Measurements from ENCODE around the gene GLRA3. TPM values are rescaled to one million over a fixed set of nuclear protein-coding genes. Genes with fewer than 3 reads are reported as not detected.

GLRA3 gene
- under 0.01 TPM in 1 of 2 replicates, not detected in the other for total RNA-seq

DNA sequence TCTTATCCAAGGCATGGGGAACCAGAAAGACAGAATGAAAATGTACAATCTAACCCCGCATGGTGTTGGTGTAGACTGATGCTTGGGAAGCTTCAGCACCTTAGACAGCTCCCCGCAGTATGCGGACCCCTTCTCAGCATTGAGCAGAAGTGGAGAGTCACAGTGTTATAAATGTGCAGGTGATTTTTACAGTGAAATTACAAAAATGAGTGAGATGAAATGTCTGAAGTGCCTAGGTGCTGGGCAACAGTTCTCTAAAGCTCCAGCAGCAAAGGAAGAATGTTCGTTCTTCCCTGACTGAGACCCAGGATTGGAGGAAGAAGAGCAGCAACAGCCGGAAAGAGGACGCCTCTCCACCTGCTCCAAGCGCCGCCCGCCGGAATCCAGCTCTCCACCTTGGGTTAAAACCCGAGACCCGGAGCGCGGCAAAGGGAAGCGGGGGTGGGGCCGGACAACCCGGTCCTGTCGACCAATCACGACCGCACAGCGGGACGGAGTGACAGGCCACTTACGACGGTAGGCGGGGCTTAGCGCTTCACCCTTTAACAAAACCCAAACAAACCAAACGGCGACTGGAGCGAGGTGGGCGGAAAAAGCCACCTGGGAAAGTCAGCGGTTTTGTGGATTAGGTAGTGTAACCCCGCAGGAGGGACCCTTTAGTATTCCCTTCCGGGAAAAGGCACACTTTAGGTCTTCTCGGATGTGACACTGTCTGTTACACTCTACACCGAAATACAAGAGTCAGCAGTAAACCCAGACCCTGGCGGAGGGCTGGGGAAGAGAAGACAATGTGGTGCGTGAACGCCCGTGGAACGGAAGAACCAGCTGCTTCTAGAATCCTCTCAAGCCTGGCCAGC lies at the start of gene GLRA3:
Gene GLRA3 (minus strand): TSS at position 403 of the 857 bp plus-strand sequence. CDS start 436 bp downstream, outside the sequence.

Other genes with a start within 250 kb of the GLRA3 start
- gene ADAM29, start 89.1 kb upstream of the GLRA3 start, total RNA-seq, result not detected in 2 replicates